K562 (cell line): ENCODE results near the gene BRD4. TPM values are rescaled to one million over a fixed set of nuclear protein-coding genes. Genes with fewer than 3 reads are reported as not detected.

ENCODE experiments used
- ATAC-seq: fragments of 200-7000 bp; cut with Tn5 transposase; 3 replicates; pipeline ENCODE4 v1.9.1; 2020; ENCODE audit warnings: moderate library complexity
- BruUV-seq: library from RNA; stranded (reverse); fragments of 400-500 nt; replicated peaks from 2 replicates; lab custom pipeline; 2021; lab: Mats Ljungman, UMichigan
- CTCF ChIA-PET: fragments of 300-600 bp; formaldehyde crosslinking; extraction: SDS; loops from one replicate; lab custom pipeline; 2021; ENCODE audit warnings: low intra/inter-chr PET ratio; lab: Yijun Ruan, JAX
- POLR2A ChIA-PET: fragments of 300-600, 350-650 bp; sonication (Branson Sonifier 250); formaldehyde crosslinking; extraction: SDS; loops from one replicate; lab custom pipeline; 2021; ENCODE audit warnings: antibody characterized with exemption, inconsistent platforms; lab: Yijun Ruan, JAX
- DNase-seq, 4 experiments: peaks; one replicate each; pipeline versions ENCODE4 v3.0.0 to v3.0.0-alpha.2; 2011 to 2018; ENCODE audit warnings: low spot score in 3 of 4, mixed read lengths in 3 of 4; ENCODE audit errors: extremely low read depth in 1 of 4
- FAIRE-seq: peaks from 2 replicates; lab custom pipeline; 2011; peaks lifted over from hg19 to GRCh38; lab: Jason Lieb, UNC
- H2AFZ ChIP-seq: 2 replicates; pipeline ENCODE4 v1.6.0; 2011; ENCODE audit warnings: low read depth, low read length, control low read depth, inconsistent platforms
- H3K27ac ChIP-seq: fragments of 200-600 bp; 3 replicates; pipeline ENCODE4 v1.8.0; 2011; ENCODE audit warnings: low read depth, mild to moderate bottlenecking, control low read depth, inconsistent platforms, low read length, moderate library complexity, mixed read lengths; ENCODE audit errors: extremely low read depth
- H3K27me3 ChIP-seq, 2 experiments: fragments of 300-600 bp in 1 of 2; 2 replicates in 1 of 2; 3 replicates in 1 of 2; pipeline versions ENCODE4 v1.6.0 to v1.8.0; 2011; ENCODE audit warnings: inconsistent platforms in 2 of 2, low read length in 2 of 2, mild to moderate bottlenecking in 1 of 2, mixed read lengths in 1 of 2, moderate library complexity in 1 of 2; ENCODE audit not compliant: control insufficient read depth in 2 of 2, insufficient read depth in 2 of 2
- H3K36me3 ChIP-seq: fragments of 300-600 bp; 3 replicates; pipeline ENCODE4 v1.8.0; 2011; ENCODE audit warnings: mild to moderate bottlenecking, low read length, inconsistent platforms; ENCODE audit not compliant: control insufficient read depth, insufficient read depth
- H3K4me1 ChIP-seq, 2 experiments: fragments of 200-600 bp in 1 of 2; replicated peaks in 1 of 2; 2 replicates in 1 of 2; 3 replicates in 1 of 2; pipeline versions ENCODE4 v1.5.1 to v1.8.0; 2011; ENCODE audit warnings: inconsistent platforms in 2 of 2, low read length in 2 of 2, mild to moderate bottlenecking in 1 of 2, mixed read lengths in 1 of 2, moderate library complexity in 1 of 2; ENCODE audit not compliant: control insufficient read depth in 2 of 2, insufficient read depth in 2 of 2
- H3K4me2 ChIP-seq: 2 replicates; pipeline ENCODE4 v1.6.1; 2011; ENCODE audit warnings: low read length, control low read depth, inconsistent platforms, mixed read lengths; ENCODE audit not compliant: insufficient read depth
- H3K4me3 ChIP-seq: fragments of 200-600 bp; sonication (generic), shearing (Covaris generic); 2 replicates; pipeline ENCODE4 v1.5.1; 2016; ENCODE audit warnings: control low read depth, inconsistent platforms
- H3K79me2 ChIP-seq: fragments of 200-600 bp; 3 replicates; pipeline ENCODE4 v1.8.0; 2011; ENCODE audit warnings: low read length, inconsistent platforms; ENCODE audit not compliant: control insufficient read depth, insufficient read depth
- H3K9ac ChIP-seq, 2 experiments: 2 replicates each; pipeline versions ENCODE4 v1.6.0 to v1.6.1; 2011; ENCODE audit warnings: low read depth in 2 of 2, low read length in 2 of 2, control low read depth in 1 of 2, inconsistent platforms in 1 of 2, mild to moderate bottlenecking in 1 of 2, mixed read lengths in 1 of 2; ENCODE audit not compliant: insufficient read depth in 1 of 2
- H3K9me1 ChIP-seq: one replicate; pipeline ENCODE4 v1.6.0; 2011; ENCODE audit warnings: inconsistent platforms, mild to moderate bottlenecking, low read length, moderate library complexity; ENCODE audit not compliant: control insufficient read depth, insufficient read depth
- H3K9me3 ChIP-seq: replicated peaks from 2 replicates; pipeline ENCODE4 v1.5.1; 2011; ENCODE audit warnings: low read depth, low read length, inconsistent platforms; ENCODE audit not compliant: control insufficient read depth, insufficient read depth
- H4K20me1 ChIP-seq: replicated peaks from 2 replicates; pipeline ENCODE4 v1.6.1; 2011; ENCODE audit warnings: low read length, inconsistent platforms, mixed read lengths; ENCODE audit not compliant: control insufficient read depth, insufficient read depth
- CBX2 ChIP-seq: fragments of 200-600 bp; sonication (generic); IDR thresholded peaks from one replicate; pipeline ENCODE4 v1.6.1; 2012; ENCODE audit warnings: mild to moderate bottlenecking, low read length, inconsistent platforms; ENCODE audit not compliant: insufficient read depth, poor library complexity, severe bottlenecking
- E4F1 ChIP-seq: fragments of 250-450 bp; sonication (Bioruptor Pico); IDR thresholded peaks from 2 replicates; pipeline ENCODE4 v1.5.0; 2021; ENCODE audit warnings: mild to moderate bottlenecking, borderline replicate concordance
- MITF ChIP-seq: IDR thresholded peaks from 2 replicates; pipeline ENCODE4 v1.6.1; 2014; ENCODE audit warnings: antibody characterized with exemption
- TBL1XR1 ChIP-seq, 2 experiments: IDR thresholded peaks; 2 replicates each; pipeline ENCODE4 v1.6.1; 2012; ENCODE audit warnings: improper control_type of control experiment in 2 of 2, low read length in 2 of 2, mild to moderate bottlenecking in 1 of 2
- ZFP30 ChIP-seq: fragments of 250-450 bp; sonication (Bioruptor Pico); IDR thresholded peaks from 2 replicates; pipeline ENCODE4 v1.8.0; 2022; ENCODE audit warnings: moderate library complexity, mild to moderate bottlenecking, inconsistent platforms, borderline replicate concordance
- ZHX1 ChIP-seq: fragments of 150-350 bp; conservative IDR thresholded peaks from 2 replicates; pipeline ENCODE4 v1.6.1; 2014; ENCODE audit warnings: low read length
- ZNF121 ChIP-seq: sonication (generic); formaldehyde crosslinking; conservative IDR thresholded peaks from 2 replicates; pipeline ENCODE4 v1.8.0; 2022; ENCODE audit warnings: missing genetic modification reagents
- ZNF75A ChIP-seq: fragments of 450-650 bp; formaldehyde crosslinking; IDR thresholded peaks from 2 replicates; pipeline ENCODE4 v1.4.0; 2020; ENCODE audit warnings: mild to moderate bottlenecking
- WGBS: fragments of 100-300 bp; shearing (Covaris generic); methylation state at CpG from one replicate; pipeline ENCODE4 v1.1.6; 2016; ENCODE audit warnings: low coverage, mixed read lengths; ENCODE audit not compliant: insufficient coverage; ENCODE audit errors: missing lambda C conversion rate; 5-methylcytosine and 5-hydroxymethylcytosine counted together
- in situ Hi-C: fragments of 300-500 bp; cut with MboI; formaldehyde crosslinking; loops from 4 replicates; pipeline ENCODE4 v1.15.0; 2018; ENCODE audit warnings: inconsistent platforms, mixed read lengths
- intact Hi-C: fragments of 100-400 bp; cut with micrococcal nuclease; formaldehyde crosslinking; loops from 2 replicates; pipeline ENCODE4 v1.14.2; 2022
- polyA plus RNA-seq, 8 experiments: library from polyadenylated mRNA; depleted of rRNA in 4 of 8; stranded (reverse) in 5 of 8; unstranded in 3 of 8; fragments of >200 nt; fragmentation: Nextera tagmentation in 2 of 8; fragmentation: Illumina TruSeq in 1 of 8; extraction: Ambion mirVana in 2 of 8; extraction: Trizol in 1 of 8; gene quantifications; 2 replicates each; pipeline versions ENCODE4 v1.2.1 to v1.2.3, GENCODE V29; 2011 to 2014; ENCODE audit warnings: inconsistent platforms in 1 of 8, missing spikeins in 1 of 8
- total RNA-seq, 7 experiments: library from RNA; depleted of rRNA in 6 of 7; stranded (reverse); fragments of >200 nt in 6 of 7; fragmentation: Illumina TruSeq in 2 of 7; extraction: Trizol in 2 of 7; gene quantifications; 2 replicates each; pipeline versions ENCODE4 v1.2.1 to v1.2.3, GENCODE V29; 2011 to 2021; ENCODE audit warnings: low replicate concordance in 1 of 7

The BRD4 gene
- total and polyA plus RNA-seq, 9 of the 15 experiments (the other 6 are each of a cell fraction or from before 2014, with no cell fraction given) = 1.8 to 105 (median 15.6) TPM

- ATAC-seq = no peak
- ChIA-PET POLR2A (interaction anchor here (0.6 to 0.7 kb wide), 2 partner anchors 203 to 744 kb away, joined by 3 to 4 read pairs; no protein-coding TSS in a partner anchor), CTCF (no interaction called here)
- H3K79me2 ChIP-seq = no peaks in the 10 kb centered on the region
- no peaks in the 10 kb centered on the region for H3K36me3 ChIP-seq
- H3K27ac ChIP-seq = no peak overlapping the region
- peaks cover 0 to 5% of the 10 kb centered on the region in 2 experiments; a peak in 3 of 5 replicates for H3K4me1 ChIP-seq
- H3K9me3 ChIP-seq = no peaks in the 10 kb centered on the region
- H3K27me3 ChIP-seq = peaks cover 12 to 31% of the 10 kb centered on the region in 2 experiments; a peak in 3 of 5 replicates
- no peak for FAIRE-seq
- intact Hi-C loops (no loop called here), in situ Hi-C loops (no loop called here)
- H3K9me1 ChIP-seq = no peaks in the 10 kb centered on the region
- H2AFZ ChIP-seq = no peak overlapping the region
- H3K4me2 ChIP-seq = no peak overlapping the region
- no TSS peak for BruUV-seq
- 27% methylated on average over 14 of the region's 15 CpGs for WGBS
- H4K20me1 ChIP-seq = no peaks in the 10 kb centered on the region; the same call in 1 of the 2 replicates
- TF ChIP-seq E4F1 (CRISPR knock-in tag) = no peak
- no peak for TF ChIP-seq MITF
- TF ChIP-seq ZNF75A (CRISPR knock-in tag) = no peak
- TF ChIP-seq ZFP30 (CRISPR knock-in tag) = no peak
- no peak for TF ChIP-seq ZHX1
- no peak for TF ChIP-seq ZNF121
- TF ChIP-seq CBX2 = no peak
- TF ChIP-seq TBL1XR1 (IDR thresholded peaks at IDR 0.05; ENCODE audit: low read length in 2 of 2) = no peak
- H3K9ac ChIP-seq = no peak overlapping the region
- DNase-seq = no peak
- no peak overlapping the region for H3K4me3 ChIP-seq
These were observed 118.5 kb downstream of the BRD4 start for GRCh38 chr19:15213715-15214381.
